Gastroesophageal sphincter (tissue), 3 donors: ENCODE results near the gene SYTL3.
"Not testable (repeated sequence)": the region's sequence is repeated elsewhere in the genome, so short reads cannot be mapped to it uniquely, and the experiment has no call there.

Experiments used
- EP300 ChIP-seq: sonication (generic); formaldehyde crosslinking; IDR thresholded peaks from one replicate; pipeline ENCODE4 v1.6.1; 2017; ENCODE audit warnings: antibody characterized with exemption, mild to moderate bottlenecking
- POLR2A ChIP-seq, 2 donors: fragments of 450-650 bp; IDR thresholded peaks; one replicate each; pipeline ENCODE4 v1.6.1; 2017; ENCODE audit warnings: antibody characterized with exemption in 2 of 2, mild to moderate bottlenecking in 2 of 2, moderate library complexity in 1 of 2
- POLR2AphosphoS5 ChIP-seq: sonication (generic); formaldehyde crosslinking; IDR thresholded peaks from one replicate; pipeline ENCODE4 v1.6.1; 2017; ENCODE audit warnings: antibody characterized with exemption
- TF ChIP-seq, protein P1 (sequence below), 4 experiments: fragments of 200-600 bp in 2 of 4; fragments of 450-650 bp in 2 of 4; sonication (generic) in 1 of 4; IDR thresholded peaks; one replicate each; pipeline ENCODE4 v1.5.1; 2017 to 2019; ENCODE audit warnings: antibody characterized with exemption in 4 of 4, mild to moderate bottlenecking in 2 of 4, moderate library complexity in 2 of 4

DNA sequence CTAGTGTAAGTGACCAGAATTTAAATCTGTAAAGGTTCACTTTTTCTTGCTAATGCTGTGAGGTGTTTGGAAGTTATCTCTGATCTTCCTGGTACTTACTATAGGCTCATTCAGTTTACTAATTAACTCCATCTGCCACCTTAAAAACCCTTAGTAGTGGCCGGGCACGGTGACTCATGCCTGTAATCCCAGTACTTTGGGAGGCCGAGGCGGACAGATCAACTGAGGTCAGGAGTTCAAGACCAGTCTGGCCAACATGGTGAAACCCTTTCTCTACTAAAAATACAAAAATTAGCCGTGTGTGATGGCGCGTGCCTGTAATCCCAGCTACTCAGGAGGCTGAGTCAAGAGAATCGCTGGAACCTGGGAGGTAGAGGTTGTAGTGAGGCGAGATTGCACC, 7.1 kb downstream of the SYTL3 start:
- TF ChIP-seq, protein P1, sequence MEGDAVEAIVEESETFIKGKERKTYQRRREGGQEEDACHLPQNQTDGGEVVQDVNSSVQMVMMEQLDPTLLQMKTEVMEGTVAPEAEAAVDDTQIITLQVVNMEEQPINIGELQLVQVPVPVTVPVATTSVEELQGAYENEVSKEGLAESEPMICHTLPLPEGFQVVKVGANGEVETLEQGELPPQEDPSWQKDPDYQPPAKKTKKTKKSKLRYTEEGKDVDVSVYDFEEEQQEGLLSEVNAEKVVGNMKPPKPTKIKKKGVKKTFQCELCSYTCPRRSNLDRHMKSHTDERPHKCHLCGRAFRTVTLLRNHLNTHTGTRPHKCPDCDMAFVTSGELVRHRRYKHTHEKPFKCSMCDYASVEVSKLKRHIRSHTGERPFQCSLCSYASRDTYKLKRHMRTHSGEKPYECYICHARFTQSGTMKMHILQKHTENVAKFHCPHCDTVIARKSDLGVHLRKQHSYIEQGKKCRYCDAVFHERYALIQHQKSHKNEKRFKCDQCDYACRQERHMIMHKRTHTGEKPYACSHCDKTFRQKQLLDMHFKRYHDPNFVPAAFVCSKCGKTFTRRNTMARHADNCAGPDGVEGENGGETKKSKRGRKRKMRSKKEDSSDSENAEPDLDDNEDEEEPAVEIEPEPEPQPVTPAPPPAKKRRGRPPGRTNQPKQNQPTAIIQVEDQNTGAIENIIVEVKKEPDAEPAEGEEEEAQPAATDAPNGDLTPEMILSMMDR (IDR thresholded peaks at IDR 0.05) = not testable (repeated sequence)
- TF ChIP-seq POLR2AphosphoS5; POLR2A (IDR thresholded peaks at IDR 0.05); EP300: not testable (repeated sequence)
